K562 (cell line): ENCODE data around the gene ENTREP3. TPM values are rescaled to one million over a fixed set of nuclear protein-coding genes. Genes with fewer than 3 reads are reported as not detected.

Source experiments
- BRCA1 ChIP-seq, 2 experiments: fragments of 450-650 bp in 1 of 2; sonication (generic) in 1 of 2; formaldehyde crosslinking in 1 of 2; IDR thresholded peaks; 2 replicates each; pipeline versions ENCODE4 v1.5.0 to v1.6.1; 2017 to 2020; ENCODE audit warnings: mild to moderate bottlenecking in 1 of 2, missing genetic modification reagents in 1 of 2
- CBX3 ChIP-seq, 2 experiments: IDR thresholded peaks; 1 replicate in 1 of 2; 2 replicates in 1 of 2; pipeline ENCODE4 v1.6.1; 2012; ENCODE audit warnings: inconsistent platforms in 2 of 2, low read length in 2 of 2, borderline replicate concordance in 1 of 2, control low read depth in 1 of 2
- E2F1 ChIP-seq: sonication (generic); formaldehyde crosslinking; IDR thresholded peaks from 2 replicates; pipeline ENCODE4 v1.8.1; 2023; ENCODE audit warnings: mild to moderate bottlenecking, missing genetic modification reagents, moderate library complexity
- EP300 ChIP-seq: IDR thresholded peaks from 2 replicates; pipeline ENCODE4 v1.6.1; 2012; ENCODE audit warnings: low read length, improper control_type of control experiment
- FOXP4 ChIP-seq: sonication (generic); formaldehyde crosslinking; IDR thresholded peaks from 2 replicates; pipeline ENCODE4 v1.8.0; 2022; ENCODE audit warnings: mild to moderate bottlenecking, missing genetic modification reagents, borderline replicate concordance
- GTF3C2 ChIP-seq: IDR thresholded peaks from 3 replicates; pipeline ENCODE4 v1.6.1; 2011; ENCODE audit warnings: borderline replicate concordance, mild to moderate bottlenecking, moderate library complexity; ENCODE audit not compliant: insufficient read length; ENCODE audit errors: extremely low read depth
- IFI16 ChIP-seq: fragments of 250-450 bp; sonication (Bioruptor Pico); IDR thresholded peaks from 2 replicates; pipeline ENCODE4 v2.1.2; 2022; ENCODE audit warnings: mild to moderate bottlenecking, inconsistent platforms
- ILK ChIP-seq: fragments of 450-650 bp; IDR thresholded peaks from 2 replicates; pipeline ENCODE4 v1.6.1; 2016; ENCODE audit warnings: missing genetic modification characterization, low read depth, mild to moderate bottlenecking, missing compliant biosample characterization, moderate library complexity, borderline replicate concordance
- NR2C1 ChIP-seq, 2 experiments: fragments of 450-650 bp; IDR thresholded peaks; 2 replicates each; pipeline ENCODE4 v1.6.1; 2017; ENCODE audit warnings: mild to moderate bottlenecking in 2 of 2, antibody characterized with exemption in 1 of 2, inconsistent platforms in 1 of 2, missing compliant biosample characterization in 1 of 2, missing genetic modification characterization in 1 of 2
- RBM14 ChIP-seq: fragments of 200-400 bp; formaldehyde crosslinking; IDR thresholded peaks from 2 replicates; pipeline ENCODE4 v1.6.1; 2018; ENCODE audit warnings: low read depth, mild to moderate bottlenecking, low read length, moderate library complexity, borderline replicate concordance; ENCODE audit not compliant: insufficient read depth
- RNF2 ChIP-seq: sonication (generic); IDR thresholded peaks from 2 replicates; pipeline ENCODE4 v1.6.1; 2016
- TAF15 ChIP-seq: fragments of 200-400 bp; formaldehyde crosslinking; IDR thresholded peaks from 2 replicates; pipeline ENCODE4 v1.6.1; 2017; ENCODE audit warnings: mild to moderate bottlenecking, low read depth, low read length, moderate library complexity
- TFAM ChIP-seq: fragments of 250-450 bp; sonication (Bioruptor Pico); conservative IDR thresholded peaks from 2 replicates; pipeline ENCODE4 v1.5.0; 2021; ENCODE audit warnings: mild to moderate bottlenecking, moderate library complexity
- U2AF2 ChIP-seq: fragments of 200-400 bp; formaldehyde crosslinking; optimal IDR thresholded peaks from 2 replicates; pipeline ENCODE3; 2017; ENCODE audit warnings: low read depth, mild to moderate bottlenecking, low read length
- UBTF ChIP-seq, 2 experiments: IDR thresholded peaks; 2 replicates each; pipeline ENCODE4 v1.6.1; 2012; ENCODE audit warnings: improper control_type of control experiment in 2 of 2, low read depth in 2 of 2, low read length in 2 of 2, borderline replicate concordance in 1 of 2
- ZFPM2 ChIP-seq: fragments of 250-450 bp; sonication (Bioruptor Pico); IDR thresholded peaks from 2 replicates; pipeline ENCODE4 v1.5.1; 2022; ENCODE audit warnings: mild to moderate bottlenecking
- polyA plus RNA-seq, 8 experiments: library from polyadenylated mRNA; depleted of rRNA in 4 of 8; stranded (reverse) in 5 of 8; unstranded in 3 of 8; fragments of >200 nt; fragmentation: Nextera tagmentation in 2 of 8; fragmentation: Illumina TruSeq in 1 of 8; extraction: Ambion mirVana in 2 of 8; extraction: Trizol in 1 of 8; gene quantifications; 2 replicates each; pipeline versions ENCODE4 v1.2.1 to v1.2.3, GENCODE V29; 2011 to 2014; ENCODE audit warnings: inconsistent platforms in 1 of 8, missing spikeins in 1 of 8
- total RNA-seq, 7 experiments: library from RNA; depleted of rRNA in 6 of 7; stranded (reverse); fragments of >200 nt in 6 of 7; fragmentation: Illumina TruSeq in 2 of 7; extraction: Trizol in 2 of 7; gene quantifications; 2 replicates each; pipeline versions ENCODE4 v1.2.1 to v1.2.3, GENCODE V29; 2011 to 2021; ENCODE audit warnings: low replicate concordance in 1 of 7
- TF ChIP-seq, protein P1 (sequence below), 2 experiments: fragments of 450-650 bp in 1 of 2; sonication (generic) in 1 of 2; formaldehyde crosslinking; conservative IDR thresholded peaks; 2 replicates each; pipeline versions ENCODE4 v1.4.0 to v1.8.1; 2020 to 2022; ENCODE audit warnings: mild to moderate bottlenecking in 1 of 2, missing genetic modification reagents in 1 of 2

ENTREP3 gene
- total and polyA plus RNA-seq, 9 of the 15 experiments (the other 6 are each of a cell fraction or from before 2014, with no cell fraction given): 1.9 to 41.8 (median 5.9) TPM

- TF ChIP-seq, protein P1, sequence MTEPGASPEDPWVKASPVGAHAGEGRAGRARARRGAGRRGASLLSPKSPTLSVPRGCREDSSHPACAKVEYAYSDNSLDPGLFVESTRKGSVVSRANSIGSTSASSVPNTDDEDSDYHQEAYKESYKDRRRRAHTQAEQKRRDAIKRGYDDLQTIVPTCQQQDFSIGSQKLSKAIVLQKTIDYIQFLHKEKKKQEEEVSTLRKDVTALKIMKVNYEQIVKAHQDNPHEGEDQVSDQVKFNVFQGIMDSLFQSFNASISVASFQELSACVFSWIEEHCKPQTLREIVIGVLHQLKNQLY (CRISPR knock-in tag; conservative IDR thresholded peaks at IDR 0.05): no peak
- TF ChIP-seq RBM14: no peak
- no peak for TF ChIP-seq U2AF2
- TF ChIP-seq EP300: no peak
- no peak for TF ChIP-seq UBTF (IDR thresholded peaks at IDR 0.05; ENCODE audit: borderline replicate concordance in 1 of 2, low read depth in 2 of 2, low read length in 2 of 2)
- TF ChIP-seq E2F1 (CRISPR knock-in tag): no peak
- TF ChIP-seq TFAM: no peak
- no peak for TF ChIP-seq FOXP4 (CRISPR knock-in tag)
- no peak for TF ChIP-seq GTF3C2
- TF ChIP-seq BRCA1 (IDR thresholded peaks at IDR 0.05): no peak
- TF ChIP-seq BRCA1 (CRISPR knock-in tag; IDR thresholded peaks at IDR 0.05): no peak
- TF ChIP-seq CBX3 (IDR thresholded peaks at IDR 0.05; ENCODE audit: borderline replicate concordance in 1 of 2, low read length in 2 of 2): peak in 1 of 2 experiments; percentile 54; a peak in 1 of 3 replicates
- TF ChIP-seq TAF15: no peak
- no peak for TF ChIP-seq ILK
- peak; percentile 60; the same call in 1 of the 2 replicates for TF ChIP-seq NR2C1 (IDR thresholded peaks at IDR 0.05)
- TF ChIP-seq NR2C1 (tag; IDR thresholded peaks at IDR 0.05): peak; percentile 69
- no peak for TF ChIP-seq ZFPM2 (CRISPR knock-in tag)
- TF ChIP-seq IFI16: no peak
- TF ChIP-seq RNF2: no peak
Measured at GRCh38 chr1:155241069-155241679, 14.1 kb downstream of the ENTREP3 start (continued).
